Astrocyte of the spinal cord (primary cell): Measurements from ENCODE around the gene CTIF.

Source experiments
- DNase-seq: peaks from one replicate; pipeline ENCODE4 v3.0.0; 2011; ENCODE audit warnings: low read depth, low spot score
- H3K4me3 ChIP-seq: 2 replicates; pipeline ENCODE4 v1.5.1; 2011; ENCODE audit warnings: low read depth, mild to moderate bottlenecking, low read length, moderate library complexity
- CTCF ChIP-seq: IDR thresholded peaks from 2 replicates; pipeline ENCODE4 v1.5.1; 2012; ENCODE audit warnings: low read depth, mild to moderate bottlenecking, low read length, inconsistent platforms
- in situ Hi-C: cut with HindIII; loops from 2 replicates; pipeline ENCODE4 v1.10.0; 2017; ENCODE audit warnings: low sequenced_read_pairs

Gene CTIF

GRCh38 chr18:48834413-48835031 is 295.7 kb downstream of the CTIF start:
- in situ Hi-C loops = no loop called here
- H3K4me3 ChIP-seq = peak overlapping the region; percentile 8
- TF ChIP-seq CTCF = no peak
- DNase-seq = peak; percentile 93

- TF ChIP-seq CTCF = no peak
- in situ Hi-C loops = no loop called here
- DNase-seq = no peak
- no peak overlapping the region for H3K4me3 ChIP-seq
These were observed 296.3 kb downstream of the CTIF start for GRCh38 chr18:48835119-48835518.

- no peak overlapping the region for H3K4me3 ChIP-seq
- DNase-seq = no peak
- in situ Hi-C loops = no loop called here
- no peak for TF ChIP-seq CTCF
These were observed 296.9 kb downstream of the CTIF start for GRCh38 chr18:48835745-48836170.

- H3K4me3 ChIP-seq = no peak overlapping the region
- no peak for TF ChIP-seq CTCF
- no peak for DNase-seq
These were observed 297.5 kb downstream of the CTIF start for GRCh38 chr18:48836231-48836805.

GRCh38 chr18:48836806-48837615 is 298.2 kb downstream of the CTIF start:
- H3K4me3 ChIP-seq = no peak overlapping the region
- in situ Hi-C loops = no loop called here
- TF ChIP-seq CTCF = no peak
- DNase-seq = no peak

More at GRCh38 chr18:48836231-48836805, 297.5 kb downstream of the CTIF start:
- in situ Hi-C loops = no loop called here

GRCh38 chr18:48837676-48838075 is 298.8 kb downstream of the CTIF start:
- TF ChIP-seq CTCF = no peak
- no peak for DNase-seq
- H3K4me3 ChIP-seq = no peak overlapping the region
- in situ Hi-C loops = no loop called here
